ENCODE results near the gene CTXN1. TPM values are rescaled to one million over a fixed set of nuclear protein-coding genes. Genes with fewer than 3 reads are reported as not detected.

CTXN1 gene
- polyA plus RNA-seq, 4 donors = 0.77 to 1.1 TPM; not detected in 2

GRCh38 chr19:7942981-7943443, 17.1 kb upstream of the CTXN1 start:
- Histone ChIP-seq H3K9me3 (ENCODE audit: control insufficient read depth in 2 of 2, insufficient read depth in 1 of 2, low read depth in 1 of 2, low read length in 1 of 2) (no peaks in the 10 kb centered on the region), H3K27me3 (ENCODE audit: control insufficient read depth in 3 of 3, insufficient read depth in 3 of 3, low read length in 3 of 3) (no peaks in the 10 kb centered on the region), H3K36me3 (ENCODE audit: control insufficient read depth in 3 of 3, insufficient read depth in 2 of 3, low read depth in 1 of 3, low read length in 3 of 3) (peaks cover 3 to 30% (median 10%) of the 10 kb centered on the region in 3 donors), H3K4me3 (ENCODE audit: low read depth in 1 of 3, low read length in 3 of 3) (peak overlapping the region; percentile 68 to 91 (median 91)), H3K4me1 (ENCODE audit: control insufficient read depth in 3 of 3, insufficient read depth in 2 of 3, low read depth in 1 of 3, low read length in 2 of 3) (peaks cover 0 to 10% (median 8%) of the 10 kb centered on the region in 3 donors), H3K27ac (ENCODE audit: low read depth in 1 of 3, low read length in 2 of 3) (peak overlapping the region; percentile 90 to 99 (median 95))
- DNase-seq = no peak
- FAIRE-seq = no peak
- WGBS, 3 donors = 2 to 3% (median 2%) methylated on average over 33 of the region's 33 CpGs

DNA sequence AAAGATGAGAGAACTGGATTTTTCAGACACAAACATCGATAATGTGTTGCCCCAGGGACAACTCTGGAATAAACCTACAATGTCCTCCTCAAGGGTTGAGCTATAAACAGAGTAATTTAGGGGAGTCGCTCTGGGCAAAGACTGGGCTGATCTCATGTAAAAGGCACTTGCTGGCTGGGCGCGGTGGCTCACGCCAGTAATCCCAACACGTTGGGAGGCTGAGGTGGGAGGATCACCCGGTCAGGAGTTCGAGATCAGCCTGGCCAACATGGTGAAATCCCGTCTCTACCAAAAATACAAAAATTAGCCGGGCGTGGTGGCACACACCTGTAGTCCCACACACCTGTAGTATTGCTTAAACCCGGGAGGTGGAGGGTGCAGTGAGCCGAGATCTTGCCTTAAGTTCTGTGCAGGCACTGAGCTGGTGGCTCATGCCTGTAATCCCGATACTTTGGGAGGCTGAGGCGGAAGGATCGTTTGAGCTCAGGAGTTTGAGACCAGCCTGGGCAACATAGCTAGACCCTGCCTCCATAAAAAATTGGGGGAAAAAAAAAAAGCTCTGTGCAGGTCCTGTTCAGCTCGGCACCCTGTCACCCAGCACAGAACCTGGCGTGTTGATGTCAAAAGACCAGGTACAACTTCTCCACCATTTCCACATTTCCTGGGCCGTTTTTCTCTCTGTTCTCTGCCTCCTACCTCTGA, 16.1 kb upstream of the CTXN1 start:
- H3K27me3 ChIP-seq (ENCODE audit: control insufficient read depth in 3 of 3, insufficient read depth in 3 of 3, low read length in 3 of 3) = no peaks in the 10 kb centered on the region
- 78 to 87% (median 87%) methylated on average over 19 of the region's 19 CpGs for whole genome bisulfite sequencing, 3 donors
- peaks cover 6 to 40% (median 10%) of the 10 kb centered on the region in 3 donors for H3K36me3 ChIP-seq (ENCODE audit: control insufficient read depth in 3 of 3, insufficient read depth in 2 of 3, low read depth in 1 of 3, low read length in 3 of 3)
- peak overlapping the region in 2 of 3 donors; percentile 68 to 91 for H3K4me3 ChIP-seq (ENCODE audit: low read depth in 1 of 3, low read length in 3 of 3)
- no peak overlapping the region for H3K27ac ChIP-seq (ENCODE audit: low read depth in 1 of 3, low read length in 2 of 3)
- peaks cover 0 to 10% (median 8%) of the 10 kb centered on the region in 3 donors for H3K4me1 ChIP-seq (ENCODE audit: control insufficient read depth in 3 of 3, insufficient read depth in 2 of 3, low read depth in 1 of 3, low read length in 2 of 3)
- FAIRE-seq (no peak), DNase-seq (no peak)
- H3K9me3 ChIP-seq (ENCODE audit: control insufficient read depth in 2 of 2, insufficient read depth in 1 of 2, low read depth in 1 of 2, low read length in 1 of 2) = no peaks in the 10 kb centered on the region

- DNase-seq = no peak
- H3K36me3 ChIP-seq (ENCODE audit: control insufficient read depth in 3 of 3, insufficient read depth in 2 of 3, low read depth in 1 of 3, low read length in 3 of 3) = peaks cover 6 to 51% (median 10%) of the 10 kb centered on the region in 3 donors
Observed at GRCh38 chr19:7940841-7941240, 14.9 kb upstream of the CTXN1 start.

DNA sequence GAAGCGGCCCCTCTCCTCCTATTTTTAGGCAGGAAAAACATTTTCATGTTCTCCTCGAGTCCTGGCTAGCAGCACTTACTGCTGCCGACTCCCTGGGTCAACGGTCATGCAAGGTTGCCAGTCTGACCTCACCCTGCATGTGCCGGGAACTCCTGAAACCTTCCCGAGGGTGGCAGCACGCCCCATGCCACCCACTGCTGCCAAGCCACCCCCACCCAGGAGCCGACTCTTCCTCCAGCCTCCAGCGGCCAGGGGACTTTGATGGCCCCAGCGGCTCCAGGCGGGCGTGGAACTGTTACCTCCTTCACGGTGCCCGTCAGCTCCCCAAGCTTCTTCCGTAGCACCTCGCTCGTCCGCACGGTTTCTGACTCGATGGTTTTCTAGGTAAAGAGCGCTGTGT, 8.8 kb upstream of the CTXN1 start:
- Histone ChIP-seq H3K27ac (ENCODE audit: low read depth in 1 of 3, low read length in 2 of 3) (no peak overlapping the region), H3K4me3 (ENCODE audit: low read depth in 1 of 3, low read length in 3 of 3) (no peak overlapping the region), H3K4me1 (ENCODE audit: control insufficient read depth in 3 of 3, insufficient read depth in 2 of 3, low read depth in 1 of 3, low read length in 2 of 3) (no peaks in the 10 kb centered on the region), H3K27me3 (ENCODE audit: control insufficient read depth in 3 of 3, insufficient read depth in 3 of 3, low read length in 3 of 3) (no peaks in the 10 kb centered on the region), H3K9me3 (ENCODE audit: control insufficient read depth in 2 of 2, insufficient read depth in 1 of 2, low read depth in 1 of 2, low read length in 1 of 2) (no peaks in the 10 kb centered on the region), H3K36me3 (ENCODE audit: control insufficient read depth in 3 of 3, insufficient read depth in 2 of 3, low read depth in 1 of 3, low read length in 3 of 3) (peaks cover 8 to 87% (median 35%) of the 10 kb centered on the region in 3 donors)
- FAIRE-seq = no peak
- 86 to 90% (median 86%) methylated on average over 21 of the region's 21 CpGs for WGBS, 3 donors
- no peak for DNase-seq

More at GRCh38 chr19:7940841-7941240, 14.9 kb upstream of the CTXN1 start:
- 92 to 96% (median 93%) methylated on average over 13 of the region's 13 CpGs for WGBS, 3 donors
- no peak for FAIRE-seq
- Histone ChIP-seq H3K27me3 (ENCODE audit: control insufficient read depth in 3 of 3, insufficient read depth in 3 of 3, low read length in 3 of 3) (no peaks in the 10 kb centered on the region), H3K9me3 (ENCODE audit: control insufficient read depth in 2 of 2, insufficient read depth in 1 of 2, low read depth in 1 of 2, low read length in 1 of 2) (no peaks in the 10 kb centered on the region), H3K27ac (ENCODE audit: low read depth in 1 of 3, low read length in 2 of 3) (no peak overlapping the region), H3K4me1 (ENCODE audit: control insufficient read depth in 3 of 3, insufficient read depth in 2 of 3, low read depth in 1 of 3, low read length in 2 of 3) (peaks cover 0 to 10% (median 8%) of the 10 kb centered on the region in 3 donors), H3K4me3 (ENCODE audit: low read depth in 1 of 3, low read length in 3 of 3) (no peak overlapping the region)

GRCh38 chr19:7933828-7934725, 8.1 kb upstream of the CTXN1 start:
- H3K4me3 ChIP-seq (ENCODE audit: low read depth in 1 of 3, low read length in 3 of 3) = no peak overlapping the region
- no peaks in the 10 kb centered on the region for H3K27me3 ChIP-seq (ENCODE audit: control insufficient read depth in 3 of 3, insufficient read depth in 3 of 3, low read length in 3 of 3)
- H3K27ac ChIP-seq (ENCODE audit: low read depth in 1 of 3, low read length in 2 of 3) = no peak overlapping the region
- no peaks in the 10 kb centered on the region for H3K9me3 ChIP-seq (ENCODE audit: control insufficient read depth in 2 of 2, insufficient read depth in 1 of 2, low read depth in 1 of 2, low read length in 1 of 2)
- H3K4me1 ChIP-seq (ENCODE audit: control insufficient read depth in 3 of 3, insufficient read depth in 2 of 3, low read depth in 1 of 3, low read length in 2 of 3) = no peaks in the 10 kb centered on the region
- 87 to 88% (median 87%) methylated on average over 53 to 55 of the region's 55 CpGs for WGBS, 3 donors
- DNase-seq = no peak
- H3K36me3 ChIP-seq (ENCODE audit: control insufficient read depth in 3 of 3, insufficient read depth in 2 of 3, low read depth in 1 of 3, low read length in 3 of 3) = peaks cover 5 to 90% (median 35%) of the 10 kb centered on the region in 3 donors
- FAIRE-seq = no peak

DNA sequence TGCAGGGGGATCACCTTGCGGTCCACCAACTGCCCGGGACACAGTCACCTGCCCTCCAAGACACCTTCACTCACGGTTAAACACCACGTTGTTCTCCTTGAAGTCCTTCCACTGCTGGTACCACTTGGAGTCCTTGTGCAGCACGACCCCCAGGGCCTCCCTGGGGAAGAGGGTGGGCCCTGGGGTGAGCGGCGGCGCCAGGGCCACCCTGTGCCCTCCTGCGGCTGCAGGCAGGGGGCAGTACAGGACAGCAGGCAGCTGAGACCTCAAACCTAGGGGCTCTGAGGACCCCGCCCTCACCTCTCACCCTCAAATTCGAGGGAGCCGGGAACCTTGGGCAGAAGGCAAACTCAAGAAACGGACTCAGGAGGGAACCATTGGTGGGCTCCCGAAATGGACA, 7.5 kb upstream of the CTXN1 start:
- no peak for DNase-seq
- WGBS, 3 donors = 85 to 92% (median 86%) methylated on average over 14 of the region's 14 CpGs
- Histone ChIP-seq H3K36me3 (ENCODE audit: control insufficient read depth in 3 of 3, insufficient read depth in 2 of 3, low read depth in 1 of 3, low read length in 3 of 3) (peaks cover 5 to 93% (median 35%) of the 10 kb centered on the region in 3 donors), H3K4me3 (ENCODE audit: low read depth in 1 of 3, low read length in 3 of 3) (no peak overlapping the region), H3K9me3 (ENCODE audit: control insufficient read depth in 2 of 2, insufficient read depth in 1 of 2, low read depth in 1 of 2, low read length in 1 of 2) (no peaks in the 10 kb centered on the region), H3K27me3 (ENCODE audit: control insufficient read depth in 3 of 3, insufficient read depth in 3 of 3, low read length in 3 of 3) (no peaks in the 10 kb centered on the region), H3K27ac (ENCODE audit: low read depth in 1 of 3, low read length in 2 of 3) (no peak overlapping the region), H3K4me1 (ENCODE audit: control insufficient read depth in 3 of 3, insufficient read depth in 2 of 3, low read depth in 1 of 3, low read length in 2 of 3) (no peaks in the 10 kb centered on the region)
- FAIRE-seq = no peak

GRCh38 chr19:7932930-7933300, 7.0 kb upstream of the CTXN1 start:
- H3K4me1 ChIP-seq (ENCODE audit: control insufficient read depth in 3 of 3, insufficient read depth in 2 of 3, low read depth in 1 of 3, low read length in 2 of 3) = no peaks in the 10 kb centered on the region
- H3K4me3 ChIP-seq (ENCODE audit: low read depth in 1 of 3, low read length in 3 of 3) = no peak overlapping the region
- H3K36me3 ChIP-seq (ENCODE audit: control insufficient read depth in 3 of 3, insufficient read depth in 2 of 3, low read depth in 1 of 3, low read length in 3 of 3) = peaks cover 5 to 96% (median 35%) of the 10 kb centered on the region in 3 donors
- H3K27ac ChIP-seq (ENCODE audit: low read depth in 1 of 3, low read length in 2 of 3) = no peak overlapping the region
- WGBS, 3 donors = 89 to 98% (median 93%) methylated on average over 10 of the region's 10 CpGs
- no peak for DNase-seq
- H3K27me3 ChIP-seq (ENCODE audit: control insufficient read depth in 3 of 3, insufficient read depth in 3 of 3, low read length in 3 of 3) = no peaks in the 10 kb centered on the region
- no peak for FAIRE-seq
- H3K9me3 ChIP-seq (ENCODE audit: control insufficient read depth in 2 of 2, insufficient read depth in 1 of 2, low read depth in 1 of 2, low read length in 1 of 2) = no peaks in the 10 kb centered on the region

GRCh38 chr19:7932276-7932929, 6.5 kb upstream of the CTXN1 start:
- Histone ChIP-seq H3K4me3 (ENCODE audit: low read depth in 1 of 3, low read length in 3 of 3) (peak overlapping the region in 1 of 3 donors; percentile 3), H3K4me1 (ENCODE audit: control insufficient read depth in 3 of 3, insufficient read depth in 2 of 3, low read depth in 1 of 3, low read length in 2 of 3) (no peaks in the 10 kb centered on the region), H3K9me3 (ENCODE audit: control insufficient read depth in 2 of 2, insufficient read depth in 1 of 2, low read depth in 1 of 2, low read length in 1 of 2) (no peaks in the 10 kb centered on the region), H3K36me3 (ENCODE audit: control insufficient read depth in 3 of 3, insufficient read depth in 2 of 3, low read depth in 1 of 3, low read length in 3 of 3) (peaks cover 5 to 96% (median 33%) of the 10 kb centered on the region in 3 donors), H3K27ac (ENCODE audit: low read depth in 1 of 3, low read length in 2 of 3) (no peak overlapping the region), H3K27me3 (ENCODE audit: control insufficient read depth in 3 of 3, insufficient read depth in 3 of 3, low read length in 3 of 3) (no peaks in the 10 kb centered on the region)
- DNase-seq (no peak), FAIRE-seq (no peak)
- 90 to 91% (median 91%) methylated on average over 30 to 32 of the region's 32 CpGs for WGBS, 3 donors

Measured in small intestine (tissue), 7 donors.